Hepatocyte (in vitro differentiated cells): Measurements from ENCODE around the gene ETFDH.

Source experiments
- CTCF ChIP-seq: fragments of 200-600 bp; sonication (generic); IDR thresholded peaks from 2 replicates; pipeline ENCODE4 v1.5.1; 2016; ENCODE audit warnings: antibody characterized with exemption, mild to moderate bottlenecking; ENCODE audit not compliant: poor library complexity
- EZH2 ChIP-seq: fragments of 200-600 bp; sonication (generic); IDR thresholded peaks from 2 replicates; pipeline ENCODE4 v1.6.1; 2016; ENCODE audit warnings: antibody characterized with exemption, mild to moderate bottlenecking, borderline replicate concordance
- EZH2phosphoT487 ChIP-seq: fragments of 200-600 bp; sonication (generic); IDR thresholded peaks from one replicate; pipeline ENCODE4 v1.6.1; 2018; ENCODE audit warnings: antibody characterized with exemption, mild to moderate bottlenecking, low read depth, moderate library complexity; ENCODE audit not compliant: unreplicated experiment, severe bottlenecking

- peak; percentile 75 for TF ChIP-seq CTCF
- TF ChIP-seq EZH2phosphoT487: no peak
- no peak for TF ChIP-seq EZH2
Observed at GRCh38 chr4:158624889-158625478, 47.1 kb upstream of the ETFDH start.
